HG02759 (cell line): ENCODE measurements around the gene IPPK.

ENCODE experiments used
- ATAC-seq: cut with Tn5 transposase; IDR thresholded peaks from one replicate; pipeline ENCODE4 v1.9.1; 2021; ENCODE audit warnings: mild to moderate bottlenecking, moderate library complexity; ENCODE audit not compliant: unreplicated experiment

IPPK gene

DNA sequence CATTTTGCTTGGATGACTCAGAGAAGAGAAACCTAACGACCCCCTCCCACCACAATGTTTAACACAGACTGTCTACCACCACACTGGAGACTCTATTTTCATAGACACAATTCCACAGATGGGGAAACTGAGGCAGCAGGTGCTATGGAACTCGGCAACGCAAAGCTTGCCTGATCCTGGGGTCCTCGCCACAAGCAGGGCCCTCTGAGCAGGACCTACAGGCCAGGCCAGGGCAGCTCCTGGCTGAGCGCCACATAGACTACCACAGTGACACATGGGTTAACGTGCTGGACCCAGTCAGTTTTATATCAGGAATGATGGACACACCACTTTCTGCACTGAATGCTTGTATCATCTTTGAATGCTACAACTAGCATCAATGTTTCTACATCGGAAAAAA lies 11.8 kb downstream of the IPPK start:
- no peak for ATAC-seq

DNA sequence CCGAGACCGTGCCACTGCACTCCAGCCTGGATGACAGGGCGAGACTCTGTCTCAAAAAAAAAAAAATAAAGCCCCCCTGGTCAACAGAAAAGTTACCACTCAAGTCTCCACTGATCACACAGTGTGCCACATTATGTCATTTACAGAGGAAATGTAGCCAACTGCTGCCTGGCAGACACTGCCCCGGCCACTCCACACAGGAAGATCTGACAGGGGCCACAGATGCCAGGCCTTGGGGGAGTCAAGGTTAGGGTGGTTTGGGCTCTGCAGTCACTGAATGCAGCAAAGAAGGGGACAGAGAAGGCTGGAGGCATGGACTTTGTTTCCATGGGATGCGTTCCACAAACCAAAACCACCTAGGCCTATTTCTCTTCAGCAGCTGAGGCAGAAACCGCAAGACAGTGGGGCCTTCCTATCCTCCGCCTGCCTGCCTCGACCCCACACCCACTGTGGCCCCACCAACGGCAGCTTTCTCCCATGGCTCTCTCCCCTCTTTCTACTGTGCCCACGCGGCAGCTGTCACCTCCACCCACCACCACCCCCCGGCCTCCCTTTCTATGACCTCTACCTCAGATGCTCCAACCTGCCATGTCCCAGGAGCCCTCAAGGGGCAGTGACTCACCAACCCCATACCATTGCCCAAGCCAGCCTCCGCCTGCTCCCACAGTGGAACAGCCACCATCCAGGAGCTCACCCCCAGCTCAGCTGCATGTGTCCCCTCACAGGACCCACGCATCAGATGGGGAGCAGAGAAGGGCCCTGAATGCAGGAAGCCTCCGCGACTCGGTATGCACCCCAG lies 12.4 kb downstream of the IPPK start:
- ATAC-seq: no peak

DNA sequence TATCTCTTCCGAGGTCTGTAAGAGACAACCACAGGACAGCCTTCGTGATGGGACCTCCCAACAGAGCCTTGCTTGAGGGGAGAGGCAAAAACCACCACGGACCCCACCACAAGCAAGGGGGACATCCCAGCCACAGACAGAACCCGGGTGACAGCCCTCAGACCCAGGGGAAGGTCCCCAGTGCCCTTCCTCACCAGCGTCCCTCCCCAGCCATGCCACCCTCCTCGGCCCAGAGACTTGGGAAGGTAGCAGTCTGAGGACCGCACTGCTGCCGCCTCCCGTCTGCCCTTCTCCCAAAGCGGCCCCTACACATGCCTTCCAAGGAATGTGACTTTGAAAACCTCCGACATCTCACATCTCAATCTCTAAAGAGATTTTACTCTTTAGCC lies 13.4 kb downstream of the IPPK start:
- ATAC-seq: no peak

DNA sequence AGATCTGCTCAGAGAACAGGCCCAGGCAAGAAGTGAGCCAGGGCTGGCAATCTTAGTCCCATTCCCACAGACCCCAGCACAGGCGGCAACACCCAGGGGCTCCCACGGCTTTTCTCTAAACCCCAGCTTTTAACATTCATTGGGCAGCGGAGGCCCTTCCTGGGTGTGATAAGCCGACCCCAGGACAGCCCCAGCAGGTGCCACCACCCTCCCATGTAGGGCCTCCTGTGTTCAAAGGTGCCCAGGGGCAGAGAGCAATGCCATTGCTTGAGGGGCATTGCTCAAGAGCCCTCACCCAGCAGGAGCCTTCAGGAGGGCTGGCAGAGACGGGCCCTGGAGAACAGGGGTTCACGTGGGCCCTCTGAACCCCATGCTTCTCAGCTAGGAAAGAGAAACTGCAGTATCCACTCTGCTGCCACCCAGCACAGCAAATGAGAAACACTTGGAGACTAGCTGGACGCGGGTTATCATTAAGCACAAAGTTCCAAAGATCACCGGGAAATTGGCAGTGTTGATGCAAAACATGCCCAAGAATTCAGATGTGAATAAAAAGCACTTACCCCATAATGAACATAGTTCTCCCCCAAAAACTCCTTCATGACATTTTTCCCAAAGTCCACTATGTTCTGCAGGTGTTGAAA lies 13.9 kb downstream of the IPPK start:
- ATAC-seq: no peak

DNA sequence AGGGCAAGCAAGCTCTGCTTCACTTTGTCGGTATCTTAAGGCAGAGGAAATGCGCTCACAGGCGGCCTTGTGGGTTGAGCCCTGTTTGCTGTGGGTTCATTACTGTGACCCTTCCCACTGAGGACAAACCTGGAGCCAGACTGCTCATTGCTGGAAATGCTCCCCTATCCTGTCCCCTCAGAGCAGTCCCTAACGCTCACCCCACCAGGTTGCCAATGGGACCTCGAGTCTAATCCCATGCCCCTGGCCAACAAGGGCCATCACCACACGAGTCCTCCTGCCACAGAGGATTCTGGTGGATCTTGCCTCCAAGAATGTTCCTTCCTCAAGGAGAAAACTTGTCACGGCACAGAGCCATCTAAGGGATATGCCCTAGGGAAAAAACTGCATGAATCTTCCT lies 14.6 kb downstream of the IPPK start:
- no peak for ATAC-seq

DNA sequence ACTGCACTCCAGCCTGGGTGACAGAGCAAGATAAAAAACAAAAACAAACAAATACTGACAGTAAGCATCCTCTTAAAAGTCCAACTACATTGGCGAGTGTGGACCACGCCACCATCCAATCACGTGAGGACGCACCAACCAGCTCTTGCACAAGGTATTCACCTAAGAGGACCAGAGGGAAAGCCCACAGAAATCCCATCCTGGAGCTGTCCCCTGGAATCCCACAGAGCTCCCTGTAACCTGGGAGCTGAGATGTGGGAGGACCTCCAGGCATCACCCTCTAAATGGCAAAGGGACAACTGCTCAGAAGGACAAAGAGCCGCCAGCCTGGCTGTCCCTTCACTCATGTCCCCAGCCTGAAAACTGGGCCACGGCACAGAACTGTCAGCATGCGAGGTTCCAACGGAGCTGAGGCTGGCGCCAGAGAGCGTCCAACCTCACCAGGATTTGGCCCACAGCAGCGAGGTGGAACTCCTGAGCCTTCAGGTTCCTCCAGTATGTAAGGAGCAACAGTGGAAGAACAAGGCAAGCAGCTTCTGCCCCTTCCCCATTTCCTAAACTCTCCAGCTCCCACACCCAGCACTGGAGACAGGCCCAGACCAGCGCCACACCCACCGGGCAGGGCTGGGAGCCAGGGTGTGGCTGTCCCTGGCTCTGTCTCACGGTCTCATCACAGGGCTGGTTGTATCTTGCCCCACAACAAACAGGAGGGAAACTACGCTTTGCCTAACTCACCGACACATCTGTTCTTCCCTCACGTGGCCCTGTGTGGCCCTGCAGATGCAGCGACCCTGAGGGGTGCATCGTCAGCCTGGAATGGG lies 15.2 kb downstream of the IPPK start:
- no peak for ATAC-seq

DNA sequence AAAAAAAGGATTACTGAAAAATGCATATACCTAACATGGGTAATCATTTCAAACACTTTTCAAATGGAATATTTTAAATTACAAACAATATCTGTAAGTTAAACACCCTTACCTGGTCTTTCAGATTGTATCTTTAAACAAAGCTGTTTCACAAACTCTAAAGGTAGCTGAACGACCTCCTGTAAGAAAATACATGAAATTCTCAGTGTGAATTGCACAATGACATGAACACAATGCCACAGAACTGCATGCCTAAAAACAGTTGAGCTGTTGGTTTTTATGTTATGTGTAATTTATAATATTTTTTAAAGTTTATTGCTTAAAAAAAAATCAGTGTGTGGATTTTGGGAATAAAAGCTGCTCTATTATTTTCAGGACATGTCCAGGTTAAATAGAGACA lies 17.5 kb downstream of the IPPK start:
- ATAC-seq: no peak

DNA sequence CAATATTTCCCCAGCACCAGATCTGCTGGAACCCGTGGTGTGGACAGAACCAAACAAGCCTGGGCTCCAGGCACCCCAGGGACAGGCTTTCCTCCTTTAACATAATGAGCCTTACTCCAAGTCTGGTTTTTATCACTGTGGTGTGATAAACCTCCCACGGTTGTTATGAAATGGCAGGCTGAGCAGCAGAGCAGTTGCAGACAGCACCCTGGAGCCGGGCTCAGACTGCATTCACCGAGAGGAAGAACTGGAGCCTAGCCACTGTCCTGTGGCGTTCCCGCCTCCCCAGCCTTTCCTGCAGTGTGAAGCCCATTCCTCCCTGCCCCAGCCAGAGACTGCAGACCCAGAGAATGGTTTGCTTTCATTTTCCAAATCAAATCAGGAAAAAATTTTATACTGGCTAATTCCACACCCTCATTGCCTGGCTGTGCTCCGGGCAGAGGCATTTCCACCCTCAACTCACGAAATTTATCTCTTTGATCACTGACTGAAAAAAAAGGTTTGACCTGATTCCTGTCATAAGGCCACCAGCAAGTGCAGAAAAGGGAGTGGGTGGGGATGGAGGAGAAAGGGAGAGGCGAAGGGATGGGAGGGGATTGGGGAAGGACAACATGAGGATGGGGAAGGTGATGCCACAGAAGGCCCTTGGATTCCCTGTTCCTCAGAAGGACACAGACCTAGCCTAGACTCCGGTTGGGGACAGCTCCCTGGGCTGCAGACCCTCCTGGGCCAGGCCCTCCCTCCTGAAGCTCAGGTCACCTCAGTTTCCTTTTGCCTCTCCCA lies 18.9 kb downstream of the IPPK start:
- no peak for ATAC-seq

DNA sequence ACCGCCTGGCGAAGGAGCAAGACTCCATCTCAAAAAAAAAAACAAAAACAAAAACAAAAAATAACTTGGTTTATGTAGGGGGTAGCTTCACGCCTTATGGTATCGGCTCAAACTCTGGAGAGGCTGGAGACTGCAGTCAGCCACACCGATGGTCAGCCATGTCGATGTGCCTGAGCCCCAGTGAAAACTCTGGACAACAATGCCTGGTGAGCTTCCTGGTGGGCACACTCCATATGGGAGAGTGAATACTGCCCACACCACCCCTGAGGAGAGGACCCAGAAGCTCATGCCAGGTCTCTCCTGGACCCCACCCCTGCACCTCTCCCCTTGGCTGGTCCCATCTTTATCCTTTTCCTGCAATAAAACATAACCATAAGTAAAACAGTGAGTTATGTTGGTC lies 19.6 kb downstream of the IPPK start:
- ATAC-seq: no peak

DNA sequence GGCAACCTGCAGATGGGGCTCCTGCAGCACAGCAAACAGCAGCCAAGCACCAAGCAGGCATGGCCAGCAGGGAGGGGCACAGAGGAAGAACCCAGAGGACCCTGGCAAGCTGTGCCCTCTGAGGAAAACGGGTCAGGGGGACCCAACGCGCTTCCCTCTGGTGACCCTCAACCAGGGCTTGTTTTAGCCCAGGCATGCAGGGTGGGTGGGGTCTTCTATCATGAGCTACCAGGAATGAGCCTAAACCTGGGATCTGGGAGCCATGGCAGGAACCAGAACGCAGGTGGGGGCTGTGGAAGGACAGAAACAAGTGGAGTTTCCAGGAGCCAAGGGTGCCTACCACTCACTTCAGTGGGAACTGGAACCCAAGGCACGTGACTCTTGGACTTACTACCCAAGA lies 20.9 kb downstream of the IPPK start:
- no peak for ATAC-seq

DNA sequence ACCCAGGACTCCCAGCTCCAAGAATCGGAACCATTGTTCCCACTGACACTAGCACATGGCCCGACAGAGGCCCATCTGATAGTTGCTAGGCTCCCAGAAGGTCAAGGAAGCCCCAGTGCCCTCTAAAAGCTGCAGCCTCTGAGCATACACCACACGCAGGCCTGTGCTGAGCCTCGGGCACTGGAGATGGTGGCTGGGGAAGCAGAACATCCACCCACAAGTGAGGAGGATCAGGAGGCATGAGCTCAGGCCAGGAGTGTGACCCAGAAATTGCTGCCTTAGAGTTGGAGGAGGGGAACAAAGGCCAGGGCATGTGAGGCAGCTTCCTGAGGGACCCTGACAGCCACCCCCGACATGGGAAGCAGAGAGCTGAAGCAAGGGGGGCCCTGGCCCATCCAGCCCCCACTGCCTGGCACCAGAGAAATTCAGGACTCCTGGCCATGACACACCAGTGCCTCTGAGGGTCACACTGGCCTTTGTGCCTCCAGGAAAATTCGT lies 21.4 kb downstream of the IPPK start:
- no peak for ATAC-seq

DNA sequence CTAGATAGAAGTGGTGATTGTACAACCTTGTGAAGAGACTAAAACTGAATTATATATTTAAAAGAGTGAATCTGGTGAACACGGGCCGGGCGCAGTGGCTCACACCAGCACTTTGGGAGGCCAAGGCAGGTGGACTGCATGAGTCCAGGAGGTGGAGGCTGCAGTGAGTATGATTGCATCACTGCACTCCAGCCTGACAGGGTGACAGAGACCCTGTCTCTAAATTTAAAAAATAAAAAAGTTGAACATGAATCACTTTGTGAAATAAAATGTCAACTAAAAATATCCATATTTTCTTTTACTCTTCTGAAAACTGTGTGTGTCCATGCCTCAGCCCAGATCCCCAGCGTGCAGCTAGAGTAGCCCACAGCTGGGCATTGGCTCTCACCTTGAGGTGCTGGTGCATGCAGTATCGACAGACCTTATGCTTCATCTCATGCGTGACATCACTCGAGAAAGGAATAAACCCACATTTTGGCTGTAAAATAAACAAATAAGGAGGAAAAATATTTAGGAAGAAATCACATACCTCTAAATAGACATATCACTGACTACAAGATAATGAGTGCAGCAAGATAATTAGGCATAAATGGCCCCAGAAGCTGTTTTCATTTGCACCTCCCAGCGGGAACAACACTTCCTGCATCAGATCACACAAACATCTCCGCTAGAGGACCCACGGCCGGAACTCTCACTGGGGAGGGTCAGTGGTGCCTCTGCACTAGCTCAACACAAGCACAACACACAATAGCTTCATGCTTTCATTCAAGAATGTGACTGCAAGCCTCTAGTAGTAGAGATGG lies 22.1 kb downstream of the IPPK start:
- no peak for ATAC-seq

DNA sequence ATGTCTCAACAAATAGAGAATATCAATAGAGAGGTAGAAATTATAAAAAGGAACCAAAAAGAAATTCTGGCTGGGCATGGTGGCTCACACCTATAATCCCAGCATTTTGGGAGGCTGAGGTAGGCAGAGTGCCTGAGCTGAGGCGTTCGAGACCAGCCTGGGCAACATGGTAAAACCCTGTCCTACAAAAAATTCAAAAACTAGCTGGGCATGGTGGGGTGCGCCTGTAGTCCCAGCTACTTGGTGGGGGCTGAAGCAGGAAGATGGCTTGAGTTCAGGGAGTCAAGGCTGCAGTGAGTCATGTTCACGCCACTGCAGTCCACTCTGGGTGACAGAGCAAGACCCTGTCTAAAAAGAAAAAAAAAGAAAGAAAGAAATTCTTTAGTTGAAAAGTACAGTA lies 24.9 kb downstream of the IPPK start:
- ATAC-seq: no peak

DNA sequence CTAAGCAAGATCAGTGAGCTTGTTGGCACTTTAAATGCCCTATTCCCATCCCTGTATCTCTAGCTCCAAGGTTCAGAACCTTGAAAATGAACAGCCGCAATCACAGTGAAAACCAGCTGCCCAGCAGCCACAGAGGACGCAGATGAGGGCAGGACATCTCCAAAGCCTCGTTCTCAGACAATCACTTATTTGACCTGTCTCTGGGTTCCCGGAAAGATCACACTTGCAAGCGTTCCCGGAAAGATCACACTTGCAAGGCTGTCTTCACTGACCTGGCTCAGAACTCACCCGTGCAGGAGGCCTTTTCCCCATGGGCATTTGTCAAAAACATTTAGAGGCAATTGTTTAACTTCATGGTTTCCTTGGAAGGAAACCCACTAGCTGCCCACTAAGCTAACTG lies 25.7 kb downstream of the IPPK start:
- ATAC-seq: no peak

DNA sequence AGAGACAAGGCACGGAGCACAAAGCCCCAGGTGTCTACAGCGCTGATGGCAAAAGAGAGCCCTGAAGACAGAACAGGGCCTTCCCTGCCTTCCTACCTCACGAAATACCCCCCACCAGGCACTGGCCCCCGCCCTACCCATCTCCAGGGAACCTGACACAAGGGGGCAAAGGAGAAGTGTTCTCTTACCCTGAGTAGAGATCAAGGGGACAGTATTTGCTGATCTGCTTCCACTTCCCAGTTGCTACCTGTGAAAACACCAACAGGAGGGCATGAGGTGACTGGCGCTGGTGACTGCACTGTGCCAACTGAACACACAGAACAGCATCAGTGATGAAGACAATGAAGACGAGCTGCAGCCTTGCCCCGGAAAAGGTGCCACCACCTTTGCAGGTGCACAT lies 27.4 kb downstream of the IPPK start:
- no peak for ATAC-seq

DNA sequence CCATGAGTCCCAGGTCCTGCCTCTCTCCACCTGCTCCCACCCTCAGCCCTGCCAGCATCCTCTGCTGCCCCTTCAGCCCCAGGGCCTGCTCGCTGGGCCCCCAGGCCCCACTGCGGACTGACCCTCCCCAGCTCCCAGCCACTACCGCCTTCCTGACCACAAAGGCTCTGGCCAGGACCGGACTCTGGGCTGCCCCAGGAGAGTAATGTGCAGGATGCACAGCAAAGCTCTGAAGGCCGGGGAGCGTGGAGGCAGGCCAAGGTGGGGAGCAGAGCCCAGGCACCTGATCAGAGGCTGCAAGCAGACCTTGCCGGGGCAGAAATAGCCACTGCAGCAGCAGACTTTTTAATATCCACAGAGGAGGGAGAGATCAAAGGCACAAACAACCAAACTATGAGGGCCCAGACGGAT lies 27.9 kb downstream of the IPPK start:
- ATAC-seq: no peak

DNA sequence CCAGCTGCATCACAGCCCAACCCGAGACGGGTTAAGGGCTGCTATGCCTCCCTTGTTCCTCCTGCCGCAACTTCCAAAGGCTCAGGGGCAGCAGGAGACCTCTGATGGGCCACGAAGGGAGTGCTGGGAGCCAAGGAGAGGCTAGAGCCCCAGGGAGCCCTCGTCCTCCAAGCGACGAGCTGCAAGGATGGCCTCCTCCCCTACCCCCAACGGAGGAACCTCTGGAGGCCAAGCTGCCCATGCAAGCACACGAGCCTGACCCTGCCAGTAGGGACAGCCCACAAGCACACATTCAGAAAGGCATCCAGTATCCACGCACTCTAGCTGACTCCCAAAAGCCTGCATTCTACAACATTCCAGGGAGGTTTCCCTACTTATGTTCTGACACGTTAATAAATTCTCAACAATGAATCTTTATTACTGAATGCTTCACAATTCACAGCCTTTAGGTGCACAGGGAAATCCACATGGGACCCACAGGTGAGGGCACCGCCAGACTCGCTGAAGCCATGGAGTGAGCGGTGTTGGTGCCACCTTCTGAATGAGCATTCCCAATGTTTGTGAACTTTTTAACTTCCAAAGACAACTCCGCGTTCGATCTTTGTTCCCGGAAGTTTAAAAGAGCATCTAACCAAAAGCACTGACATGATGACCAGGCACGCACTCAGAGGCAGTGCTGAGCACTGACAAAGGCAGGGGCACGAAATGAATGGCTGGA lies 28.7 kb downstream of the IPPK start:
- no peak for ATAC-seq

DNA sequence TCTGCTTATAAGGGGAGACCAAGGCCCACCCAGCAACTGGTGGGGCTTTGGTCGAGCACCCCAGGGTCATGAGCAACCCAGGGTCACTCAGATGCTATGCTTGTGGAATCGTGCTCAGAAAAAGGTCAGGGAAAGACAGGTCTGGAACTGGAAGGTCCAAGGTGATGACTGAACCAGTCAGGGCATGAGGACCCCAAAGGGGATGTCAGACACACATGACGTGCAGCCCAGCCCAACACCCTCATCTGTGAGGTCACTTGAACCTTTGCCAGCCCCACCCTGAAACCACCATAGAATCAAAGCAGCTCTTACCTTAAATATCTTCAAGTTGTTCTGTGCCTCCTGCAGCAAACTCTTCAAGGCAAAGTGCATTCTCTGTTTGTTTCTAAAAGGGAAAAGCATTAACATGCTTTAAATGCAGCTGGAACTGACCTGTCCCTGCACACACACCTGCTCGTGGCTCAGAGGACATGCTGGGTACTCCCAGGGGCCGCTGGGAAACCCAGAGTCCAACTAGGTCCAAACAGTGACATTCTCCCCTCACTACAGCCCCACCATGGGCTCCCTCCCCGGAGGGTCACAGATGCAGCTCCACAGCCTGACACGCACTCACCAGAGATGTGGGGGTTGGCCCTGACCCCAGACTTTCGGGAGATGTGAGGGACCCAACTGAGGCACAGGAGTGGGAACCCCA lies 29.4 kb downstream of the IPPK start:
- no peak for ATAC-seq

DNA sequence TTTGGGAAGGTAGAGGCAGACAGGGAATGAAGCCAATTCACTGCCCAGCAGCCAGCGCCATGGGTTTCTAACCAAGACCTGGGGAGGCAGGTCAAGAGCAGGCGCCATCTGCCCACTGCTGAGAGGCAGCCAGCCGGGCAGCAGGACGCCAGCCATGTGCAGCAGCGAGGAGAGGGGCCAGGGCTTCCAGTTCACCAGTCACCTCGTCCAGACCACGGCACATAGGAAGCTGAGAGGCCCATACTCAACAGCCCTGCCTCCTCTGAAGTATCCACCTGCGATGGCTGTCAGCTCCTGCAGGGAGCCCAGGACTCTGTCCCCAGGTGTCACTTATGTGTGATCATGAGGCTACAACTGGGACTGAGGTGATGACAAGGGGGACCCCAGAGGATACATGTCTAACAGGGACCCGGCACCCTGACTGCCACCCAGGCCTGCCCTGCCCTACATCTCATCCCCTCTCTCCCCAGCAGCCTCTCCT lies 30.1 kb downstream of the IPPK start:
- no peak for ATAC-seq
